ENCODE data around the gene INPP1. TPM values are rescaled to one million over a fixed set of nuclear protein-coding genes. Genes with fewer than 3 reads are reported as not detected.

INPP1 gene
- total RNA-seq, 1 experiment from 2014 or later, result 4.0 TPM

- CTCF ChIA-PET, result no interaction called here
- ATAC-seq, result no peak
Observed at GRCh38 chr2:190412966-190413365, 69.6 kb downstream of the INPP1 start.

GRCh38 chr2:190413421-190413820 is 70.0 kb downstream of the INPP1 start:
- ChIA-PET CTCF (no interaction called here), POLR2A (ENCODE audit: unreplicated experiment) (no interaction called here)
- DNase-seq (no peak), ATAC-seq (no peak)
- no TSS peak for BruUV-seq (replicated peaks)
- Histone ChIP-seq H3K9me3 (ENCODE audit: low read length) (no peaks in the 10 kb centered on the region), H3K4me1 (ENCODE audit: insufficient read depth, low read length) (peaks cover 12% of the 10 kb centered on the region), H3K79me2 (ENCODE audit: low read length) (no peaks in the 10 kb centered on the region), H3K27me3 (ENCODE audit: low read length) (no peaks in the 10 kb centered on the region), H3K27ac (ENCODE audit: low read length) (no peak overlapping the region), H4K20me1 (ENCODE audit: low read length) (no peaks in the 10 kb centered on the region), H3F3A (ENCODE audit: low read length, unreplicated experiment) (no peaks in the 10 kb centered on the region), H3K9ac (ENCODE audit: low read length) (no peak overlapping the region), H3K9me2 (replicated peaks; ENCODE audit: low read length) (no peaks in the 10 kb centered on the region), H3K4me2 (ENCODE audit: low read length) (no peak overlapping the region), H3K36me3 (ENCODE audit: low read depth, low read length) (no peaks in the 10 kb centered on the region), H3K4me3 (ENCODE audit: low read length) (no peak overlapping the region), H2AFZ (ENCODE audit: low read length) (no peak overlapping the region)
- TF ChIP-seq EZH2phosphoT487 (IDR thresholded peaks at IDR 0.05; ENCODE audit: borderline replicate concordance, low read length), result no peak
- no peak for TF ChIP-seq EZH2 (IDR thresholded peaks at IDR 0.05; ENCODE audit: low read length, unreplicated experiment)
- no peak for TF ChIP-seq CTCF (conservative IDR thresholded peaks at IDR 0.05; ENCODE audit: low read depth, low read length)
- intact Hi-C loops (cut with micrococcal nuclease), result no loop called here

More at GRCh38 chr2:190412966-190413365, 69.6 kb downstream of the INPP1 start:
- POLR2A ChIA-PET (ENCODE audit: unreplicated experiment), result no interaction called here
- Histone ChIP-seq H3K9me2 (replicated peaks; ENCODE audit: low read length) (no peaks in the 10 kb centered on the region), H3K4me1 (ENCODE audit: insufficient read depth, low read length) (peaks cover 12% of the 10 kb centered on the region), H3K9ac (ENCODE audit: low read length) (no peak overlapping the region), H4K20me1 (ENCODE audit: low read length) (no peaks in the 10 kb centered on the region), H2AFZ (ENCODE audit: low read length) (no peak overlapping the region), H3K27ac (ENCODE audit: low read length) (no peak overlapping the region), H3K4me3 (ENCODE audit: low read length) (no peak overlapping the region), H3K36me3 (ENCODE audit: low read depth, low read length) (no peaks in the 10 kb centered on the region), H3F3A (ENCODE audit: low read length, unreplicated experiment) (no peaks in the 10 kb centered on the region), H3K79me2 (ENCODE audit: low read length) (no peaks in the 10 kb centered on the region), H3K4me2 (ENCODE audit: low read length) (no peak overlapping the region), H3K9me3 (ENCODE audit: low read length) (no peaks in the 10 kb centered on the region), H3K27me3 (ENCODE audit: low read length) (no peaks in the 10 kb centered on the region)
- no TSS peak for BruUV-seq (replicated peaks)
- no peak for TF ChIP-seq CTCF (conservative IDR thresholded peaks at IDR 0.05; ENCODE audit: low read depth, low read length)
- TF ChIP-seq EZH2phosphoT487 (IDR thresholded peaks at IDR 0.05; ENCODE audit: borderline replicate concordance, low read length), result no peak
- no peak for TF ChIP-seq EZH2 (IDR thresholded peaks at IDR 0.05; ENCODE audit: low read length, unreplicated experiment)
- no peak for DNase-seq
- intact Hi-C loops (cut with micrococcal nuclease), result no loop called here

- no peak for TF ChIP-seq EZH2phosphoT487 (IDR thresholded peaks at IDR 0.05; ENCODE audit: borderline replicate concordance, low read length)
- TF ChIP-seq EZH2 (IDR thresholded peaks at IDR 0.05; ENCODE audit: low read length, unreplicated experiment), result no peak
- TF ChIP-seq CTCF (conservative IDR thresholded peaks at IDR 0.05; ENCODE audit: low read depth, low read length), result no peak
- H3F3A ChIP-seq (ENCODE audit: low read length, unreplicated experiment), result no peaks in the 10 kb centered on the region
- ChIA-PET POLR2A (ENCODE audit: unreplicated experiment) (no interaction called here), CTCF (no interaction called here)
- no peaks in the 10 kb centered on the region for H4K20me1 ChIP-seq (ENCODE audit: low read length)
- no peak overlapping the region for H2AFZ ChIP-seq (ENCODE audit: low read length)
- H3K27ac ChIP-seq (ENCODE audit: low read length), result no peak overlapping the region
- DNase-seq (no peak), ATAC-seq (no peak)
- BruUV-seq (replicated peaks), result no TSS peak
- no peaks in the 10 kb centered on the region for H3K9me3 ChIP-seq (ENCODE audit: low read length)
- H3K9me2 ChIP-seq (replicated peaks; ENCODE audit: low read length), result no peaks in the 10 kb centered on the region
- no peaks in the 10 kb centered on the region for H3K36me3 ChIP-seq (ENCODE audit: low read depth, low read length)
- H3K4me1 ChIP-seq (ENCODE audit: insufficient read depth, low read length), result no peaks in the 10 kb centered on the region
- no peak overlapping the region for H3K4me2 ChIP-seq (ENCODE audit: low read length)
- no peak overlapping the region for H3K4me3 ChIP-seq (ENCODE audit: low read length)
- no peaks in the 10 kb centered on the region for H3K79me2 ChIP-seq (ENCODE audit: low read length)
- no peak overlapping the region for H3K9ac ChIP-seq (ENCODE audit: low read length)
- no peaks in the 10 kb centered on the region for H3K27me3 ChIP-seq (ENCODE audit: low read length)
- intact Hi-C loops (cut with micrococcal nuclease), result no loop called here
Observed at GRCh38 chr2:190415251-190415650, 71.9 kb downstream of the INPP1 start.

All from PC-3 (cell line).